Fibroblast of the aortic adventitia (primary cell): ENCODE data around the gene EPHA10. TPM values are rescaled to one million over a fixed set of nuclear protein-coding genes. Genes with fewer than 3 reads are reported as not detected.

Experiments
- DNase-seq: peaks from one replicate; pipeline ENCODE4 v3.0.0-alpha.2; 2010; ENCODE audit warnings: low read depth
- H3K4me3 ChIP-seq: 2 replicates; pipeline ENCODE4 v1.5.1; 2011; ENCODE audit warnings: low read depth, mild to moderate bottlenecking, control low read depth, low read length, moderate library complexity
- total RNA-seq: library from RNA; depleted of rRNA; stranded (reverse); fragments of >200 nt; gene quantifications from 2 replicates; pipeline ENCODE4 v1.2.3, GENCODE V29; 2012; ENCODE audit warnings: low replicate concordance
- TF ChIP-seq, protein P1 (sequence below): IDR thresholded peaks from 2 replicates; pipeline ENCODE4 v1.5.1; 2011; ENCODE audit warnings: mild to moderate bottlenecking, low read length, control low read depth, inconsistent platforms; ENCODE audit not compliant: insufficient read depth

EPHA10 gene
- total RNA-seq, 1 donor: not detected

DNA sequence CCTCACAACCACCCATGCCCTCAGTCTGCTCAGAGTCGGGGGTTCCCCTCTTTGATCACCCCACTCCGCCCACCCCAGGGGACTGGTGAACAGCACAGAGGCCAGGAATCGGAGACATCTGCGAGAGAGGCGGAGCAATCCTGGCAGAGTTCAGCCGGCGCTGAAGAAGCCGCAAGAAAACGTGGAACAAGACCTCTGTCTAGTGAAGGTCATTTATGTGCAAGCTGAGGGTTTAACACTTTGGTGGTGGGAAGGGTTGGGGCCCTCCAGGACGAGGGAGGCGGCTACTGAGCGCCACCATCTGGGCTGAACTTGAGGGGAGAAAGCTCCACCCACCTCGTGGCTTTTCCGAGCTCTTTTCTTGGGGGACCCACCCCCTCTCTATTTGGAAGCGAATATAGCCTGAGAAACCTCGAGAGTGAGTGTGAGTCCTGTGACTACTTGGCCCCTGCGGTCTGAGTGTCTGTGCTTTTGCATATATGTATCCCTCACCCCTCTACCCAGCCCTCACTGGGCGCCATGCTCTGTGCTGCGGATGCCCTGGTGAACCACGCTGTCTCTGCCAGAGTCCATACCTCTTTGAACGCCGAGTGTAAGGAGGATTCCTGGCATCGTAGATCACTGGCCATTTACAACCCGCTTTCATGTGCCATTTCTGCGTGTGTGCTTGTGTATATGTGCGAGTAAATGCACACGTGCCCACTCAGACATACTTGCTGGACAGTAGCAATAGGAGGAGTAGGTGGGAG lies 1.2 kb upstream of the EPHA10 start:
- no peak for DNase-seq
- no peak overlapping the region for H3K4me3 ChIP-seq
- TF ChIP-seq, protein P1, sequence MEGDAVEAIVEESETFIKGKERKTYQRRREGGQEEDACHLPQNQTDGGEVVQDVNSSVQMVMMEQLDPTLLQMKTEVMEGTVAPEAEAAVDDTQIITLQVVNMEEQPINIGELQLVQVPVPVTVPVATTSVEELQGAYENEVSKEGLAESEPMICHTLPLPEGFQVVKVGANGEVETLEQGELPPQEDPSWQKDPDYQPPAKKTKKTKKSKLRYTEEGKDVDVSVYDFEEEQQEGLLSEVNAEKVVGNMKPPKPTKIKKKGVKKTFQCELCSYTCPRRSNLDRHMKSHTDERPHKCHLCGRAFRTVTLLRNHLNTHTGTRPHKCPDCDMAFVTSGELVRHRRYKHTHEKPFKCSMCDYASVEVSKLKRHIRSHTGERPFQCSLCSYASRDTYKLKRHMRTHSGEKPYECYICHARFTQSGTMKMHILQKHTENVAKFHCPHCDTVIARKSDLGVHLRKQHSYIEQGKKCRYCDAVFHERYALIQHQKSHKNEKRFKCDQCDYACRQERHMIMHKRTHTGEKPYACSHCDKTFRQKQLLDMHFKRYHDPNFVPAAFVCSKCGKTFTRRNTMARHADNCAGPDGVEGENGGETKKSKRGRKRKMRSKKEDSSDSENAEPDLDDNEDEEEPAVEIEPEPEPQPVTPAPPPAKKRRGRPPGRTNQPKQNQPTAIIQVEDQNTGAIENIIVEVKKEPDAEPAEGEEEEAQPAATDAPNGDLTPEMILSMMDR: no peak

DNA sequence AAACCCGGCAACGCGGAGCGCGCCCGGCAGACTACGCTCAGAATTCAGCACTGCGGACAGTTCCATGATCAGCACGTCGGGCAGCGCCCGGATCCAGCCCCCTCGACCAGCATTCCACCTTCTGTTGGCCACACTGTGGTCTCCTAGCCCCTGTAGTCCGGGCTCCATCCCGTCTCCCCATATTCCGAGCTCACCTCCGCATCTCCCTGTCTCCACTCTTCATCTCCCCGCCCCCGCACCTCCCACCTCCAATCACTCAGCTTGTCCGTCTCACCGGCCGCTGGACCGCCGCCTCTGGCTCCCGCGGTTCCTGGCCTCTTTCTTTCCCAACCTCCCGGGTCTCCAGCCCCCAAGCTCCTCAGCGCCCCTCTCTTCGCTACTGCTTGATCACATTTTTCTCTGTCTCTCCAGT lies 500 bp downstream of the EPHA10 start:
- TF ChIP-seq, protein P1: no peak
- DNase-seq: peak; percentile 45
- H3K4me3 ChIP-seq: no peak overlapping the region

DNA sequence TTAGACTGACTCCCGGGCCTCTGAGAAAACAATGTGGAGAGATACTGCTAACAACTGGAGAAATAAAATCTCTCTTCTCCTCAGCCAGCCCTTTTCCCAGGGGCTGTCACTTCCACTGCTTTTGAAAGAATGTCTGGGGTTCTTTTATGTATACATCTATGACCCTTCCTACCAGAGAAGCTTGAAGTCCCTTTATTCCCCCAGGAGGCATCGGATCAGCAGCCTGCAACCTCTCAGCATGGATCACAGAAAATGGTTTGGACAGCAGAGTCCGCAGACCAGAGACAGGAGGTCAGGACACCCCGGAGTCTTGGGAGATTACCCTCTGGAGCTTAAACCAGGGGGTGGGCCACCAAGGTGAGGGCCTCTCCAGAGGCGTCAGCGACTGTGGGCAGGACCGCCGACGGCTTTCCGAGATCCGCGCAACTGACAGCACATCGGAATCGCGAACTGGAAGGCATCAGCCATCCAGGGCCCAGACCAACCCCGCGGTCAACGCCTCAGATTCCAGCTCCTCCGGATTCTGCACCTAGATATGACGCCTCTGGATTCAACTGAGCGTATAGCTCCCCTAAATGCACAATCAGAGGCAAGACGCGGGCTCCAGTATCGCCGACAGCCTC lies 1.0 kb downstream of the EPHA10 start:
- DNase-seq: no peak
- H3K4me3 ChIP-seq: no peak overlapping the region
- TF ChIP-seq, protein P1: no peak

DNA sequence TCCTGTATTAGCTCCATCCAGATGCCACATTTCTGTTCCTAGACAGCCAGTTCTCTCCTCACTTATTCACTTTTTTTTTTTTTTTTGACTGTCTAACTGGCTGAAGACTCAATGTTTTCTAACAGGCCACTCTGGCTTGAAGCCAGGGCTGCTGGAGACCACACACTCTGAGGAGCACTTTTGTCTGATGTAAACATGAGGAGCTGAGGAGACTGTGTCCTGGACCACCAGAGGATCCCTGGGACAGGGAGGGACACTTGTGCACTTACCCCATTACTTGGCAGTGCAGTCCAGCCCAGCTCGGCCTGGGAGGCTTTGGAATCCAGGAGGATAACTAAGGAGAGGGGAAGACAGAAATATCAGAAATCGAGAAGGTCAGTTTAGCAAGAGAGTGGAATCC lies 2.4 kb downstream of the EPHA10 start:
- H3K4me3 ChIP-seq: no peak overlapping the region
- TF ChIP-seq, protein P1: no peak

DNA sequence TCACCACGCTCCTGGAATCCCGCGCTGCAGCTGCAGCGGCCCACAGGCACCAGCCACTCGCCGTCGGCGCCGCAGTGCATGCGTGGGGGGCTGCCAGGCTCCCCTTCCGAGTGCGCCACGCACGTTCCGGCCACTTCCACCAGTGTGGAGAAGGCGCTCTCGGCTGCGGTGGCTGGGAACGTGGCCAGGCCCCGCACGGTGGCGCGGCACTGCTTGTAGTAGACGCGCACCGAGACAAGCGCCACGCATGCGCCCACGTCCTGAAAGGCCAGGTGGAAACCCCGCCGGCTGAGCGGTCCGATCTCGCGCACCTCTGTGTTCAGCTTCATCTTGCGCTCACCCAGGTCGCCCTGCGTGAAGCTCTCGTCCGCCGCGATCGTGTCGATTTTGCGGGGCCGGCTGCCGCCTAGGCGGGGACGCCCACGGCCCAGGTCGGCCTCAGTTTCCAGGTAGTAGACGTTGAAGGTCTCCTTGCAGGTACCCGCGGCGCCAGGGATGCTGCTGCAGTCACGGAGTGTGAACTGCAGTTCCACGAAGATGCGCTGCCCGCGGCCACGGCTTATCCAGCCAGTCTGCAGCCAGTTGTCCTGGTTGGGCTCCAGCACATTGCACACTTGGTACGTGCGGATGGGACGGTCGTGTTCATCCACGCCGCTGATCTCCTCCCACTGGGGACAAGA lies 3.4 kb downstream of the EPHA10 start:
- no peak overlapping the region for H3K4me3 ChIP-seq
- no peak for DNase-seq
- TF ChIP-seq, protein P1: no peak

More for the DNA sequence above, 2.4 kb downstream of the EPHA10 start:
- DNase-seq: no peak

DNA sequence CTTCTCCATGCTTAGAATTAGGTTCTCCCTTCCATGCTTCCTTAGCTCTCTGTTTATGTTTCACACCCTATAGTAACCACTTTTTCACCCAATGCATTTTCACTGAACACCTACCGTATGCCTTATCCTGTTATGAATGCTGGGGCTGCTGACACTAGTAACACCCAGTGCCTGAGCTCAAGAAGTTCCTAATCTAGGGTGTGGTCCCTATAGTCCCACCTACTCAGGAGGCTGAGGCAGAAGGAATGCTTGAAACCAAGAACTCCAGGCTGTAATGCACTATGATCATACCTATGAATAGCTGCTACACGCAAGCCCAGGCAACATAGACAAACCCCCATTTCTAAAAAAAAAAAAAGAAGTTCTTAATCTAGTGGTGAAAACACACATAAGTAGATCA lies 5.5 kb downstream of the EPHA10 start:
- DNase-seq: no peak
- TF ChIP-seq, protein P1: no peak
- H3K4me3 ChIP-seq: no peak overlapping the region
